HUDEP-2 (cell line): ENCODE data around the gene CLEC16A.

ENCODE experiments used
- DNase-seq, 76 experiments: peaks; one replicate each; lab custom pipeline; 2025; ENCODE audit not compliant: unreplicated experiment in 76 of 76; lab: John Stamatoyannopoulos, UW

Gene CLEC16A

GRCh38 chr16:11073407-11073999 lies 129.1 kb downstream of the CLEC16A start:
- DNase-seq: no peak

- DNase-seq: no peak
Measured at GRCh38 chr16:11074131-11074530, 129.8 kb downstream of the CLEC16A start.

- no peak for DNase-seq
Measured at GRCh38 chr16:11075163-11075562, 130.8 kb downstream of the CLEC16A start.

- DNase-seq: peak in 1 of 76 experiments; percentile 24
Measured at GRCh38 chr16:11076259-11077018, 132.1 kb downstream of the CLEC16A start.

- no peak for DNase-seq
Measured at GRCh38 chr16:11078812-11079459, 134.6 kb downstream of the CLEC16A start.

GRCh38 chr16:11079652-11080187 lies 135.4 kb downstream of the CLEC16A start:
- DNase-seq: no peak

- DNase-seq: no peak
Measured at GRCh38 chr16:11080327-11080967, 136.1 kb downstream of the CLEC16A start.

- DNase-seq: no peak
Measured at GRCh38 chr16:11080999-11081630, 136.8 kb downstream of the CLEC16A start.

GRCh38 chr16:11082108-11082859 lies 137.9 kb downstream of the CLEC16A start:
- DNase-seq: no peak

- no peak for DNase-seq
Measured at GRCh38 chr16:11082860-11083388, 138.6 kb downstream of the CLEC16A start.

GRCh38 chr16:11084484-11084875 lies 140.1 kb downstream of the CLEC16A start:
- no peak for DNase-seq

- no peak for DNase-seq
Measured at GRCh38 chr16:11084876-11085485, 140.6 kb downstream of the CLEC16A start.

- no peak for DNase-seq
Measured at GRCh38 chr16:11085916-11086315, 141.6 kb downstream of the CLEC16A start.

- DNase-seq: no peak
Measured at GRCh38 chr16:11087691-11088073, 143.3 kb downstream of the CLEC16A start.

GRCh38 chr16:11088074-11088730 lies 143.8 kb downstream of the CLEC16A start:
- DNase-seq: no peak

GRCh38 chr16:11088831-11089230 lies 144.5 kb downstream of the CLEC16A start:
- DNase-seq: no peak

GRCh38 chr16:11089504-11090124 lies 145.2 kb downstream of the CLEC16A start:
- no peak for DNase-seq

GRCh38 chr16:11090232-11090631 lies 145.9 kb downstream of the CLEC16A start:
- DNase-seq: no peak
